ENCODE data around the gene ZNF837.
"Not testable (repeated sequence)": the region's sequence is repeated elsewhere in the genome, so short reads cannot be mapped to it uniquely, and the experiment has no call there.

GRCh38 chr19:58376724-58377123, 4.1 kb downstream of the ZNF837 start:
- TF ChIP-seq CTCF (conservative IDR thresholded peaks at IDR 0.05); EZH2 (IDR thresholded peaks at IDR 0.05; ENCODE audit: low read depth): not testable (repeated sequence)

All from PC-9 (cell line).